ENCODE results near the gene NMUR1. TPM values are rescaled to one million over a fixed set of nuclear protein-coding genes. Genes with fewer than 3 reads are reported as not detected.
A peak's percentile ranks its signal among the peaks of the same experiment; 100 is the strongest.

The NMUR1 gene
- total RNA-seq, 2 donors from 2014 or later: 0.21 to 3.2 TPM

- DNase-seq (ENCODE audit: low spot score): no peak
- ATAC-seq (ENCODE audit: insufficient number of reproducible peaks, low FRiP score, low read depth): no peak
- no peaks in the 10 kb centered on the region for H3K27me3 ChIP-seq (replicated peaks; ENCODE audit: insufficient read depth)
- H3K4me1 ChIP-seq (ENCODE audit: control insufficient read depth in 1 of 2, low read depth in 2 of 2): peaks cover 0 to 17% of the 10 kb centered on the region in 2 donors
- no peaks in the 10 kb centered on the region for H3K9me3 ChIP-seq
- H3K4me3 ChIP-seq: no peak overlapping the region
- TF ChIP-seq CTCF (IDR thresholded peaks at IDR 0.05): no peak
- H3K27ac ChIP-seq: no peak overlapping the region
- H3K36me3 ChIP-seq: no peaks in the 10 kb centered on the region
Observed at GRCh38 chr2:231545105-231545902, 15.1 kb upstream of the NMUR1 start.

- H3K27me3 ChIP-seq (replicated peaks; ENCODE audit: insufficient read depth): no peaks in the 10 kb centered on the region
- H3K36me3 ChIP-seq: no peaks in the 10 kb centered on the region
- no peaks in the 10 kb centered on the region for H3K9me3 ChIP-seq
- no peak for TF ChIP-seq CTCF (IDR thresholded peaks at IDR 0.05)
- DNase-seq (ENCODE audit: low spot score) (no peak), ATAC-seq (ENCODE audit: insufficient number of reproducible peaks, low FRiP score, low read depth) (no peak)
- H3K4me1 ChIP-seq (ENCODE audit: control insufficient read depth in 1 of 2, low read depth in 2 of 2): peaks cover 0 to 17% of the 10 kb centered on the region in 2 donors
- no peak overlapping the region for H3K4me3 ChIP-seq
- peak overlapping the region in 1 of 2 donors; percentile 11 for H3K27ac ChIP-seq
Observed at GRCh38 chr2:231542136-231542535, 11.9 kb upstream of the NMUR1 start.

GRCh38 chr2:231541645-231542044 is 11.4 kb upstream of the NMUR1 start:
- Histone ChIP-seq H3K4me1 (ENCODE audit: control insufficient read depth in 1 of 2, low read depth in 2 of 2) (peaks cover 0 to 17% of the 10 kb centered on the region in 2 donors), H3K36me3 (no peaks in the 10 kb centered on the region), H3K4me3 (no peak overlapping the region), H3K27me3 (replicated peaks; ENCODE audit: insufficient read depth) (no peaks in the 10 kb centered on the region), H3K9me3 (no peaks in the 10 kb centered on the region), H3K27ac (peak overlapping the region in 1 of 2 donors; percentile 11)
- no peak for ATAC-seq (ENCODE audit: insufficient number of reproducible peaks, low FRiP score, low read depth)
- no peak for TF ChIP-seq CTCF (IDR thresholded peaks at IDR 0.05)
- no peak for DNase-seq (ENCODE audit: low spot score)

- no peaks in the 10 kb centered on the region for H3K27me3 ChIP-seq (replicated peaks; ENCODE audit: insufficient read depth)
- peaks cover 0 to 17% of the 10 kb centered on the region in 2 donors for H3K4me1 ChIP-seq (ENCODE audit: control insufficient read depth in 1 of 2, low read depth in 2 of 2)
- ATAC-seq (ENCODE audit: insufficient number of reproducible peaks, low FRiP score, low read depth) (no peak), DNase-seq (ENCODE audit: low spot score) (no peak)
- H3K36me3 ChIP-seq: no peaks in the 10 kb centered on the region
- no peak overlapping the region for H3K27ac ChIP-seq
- H3K9me3 ChIP-seq: no peaks in the 10 kb centered on the region
- TF ChIP-seq CTCF (IDR thresholded peaks at IDR 0.05): no peak
- H3K4me3 ChIP-seq: no peak overlapping the region
Observed at GRCh38 chr2:231539991-231540390, 9.7 kb upstream of the NMUR1 start.

- Histone ChIP-seq H3K4me3 (no peak overlapping the region), H3K36me3 (no peaks in the 10 kb centered on the region), H3K4me1 (ENCODE audit: control insufficient read depth in 1 of 2, low read depth in 2 of 2) (no peaks in the 10 kb centered on the region), H3K9me3 (no peaks in the 10 kb centered on the region), H3K27ac (no peak overlapping the region), H3K27me3 (replicated peaks; ENCODE audit: insufficient read depth) (no peaks in the 10 kb centered on the region)
- ATAC-seq (ENCODE audit: insufficient number of reproducible peaks, low FRiP score, low read depth) (no peak), DNase-seq (ENCODE audit: low spot score) (no peak)
- no peak for TF ChIP-seq CTCF (IDR thresholded peaks at IDR 0.05)
Observed at GRCh38 chr2:231535961-231536360, 5.7 kb upstream of the NMUR1 start.
